ENCODE data around the gene RASSF5.
A peak's percentile ranks its signal among the peaks of the same experiment; 100 is the strongest.

The RASSF5 gene, protein sequence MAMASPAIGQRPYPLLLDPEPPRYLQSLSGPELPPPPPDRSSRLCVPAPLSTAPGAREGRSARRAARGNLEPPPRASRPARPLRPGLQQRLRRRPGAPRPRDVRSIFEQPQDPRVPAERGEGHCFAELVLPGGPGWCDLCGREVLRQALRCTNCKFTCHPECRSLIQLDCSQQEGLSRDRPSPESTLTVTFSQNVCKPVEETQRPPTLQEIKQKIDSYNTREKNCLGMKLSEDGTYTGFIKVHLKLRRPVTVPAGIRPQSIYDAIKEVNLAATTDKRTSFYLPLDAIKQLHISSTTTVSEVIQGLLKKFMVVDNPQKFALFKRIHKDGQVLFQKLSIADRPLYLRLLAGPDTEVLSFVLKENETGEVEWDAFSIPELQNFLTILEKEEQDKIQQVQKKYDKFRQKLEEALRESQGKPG

DNA sequence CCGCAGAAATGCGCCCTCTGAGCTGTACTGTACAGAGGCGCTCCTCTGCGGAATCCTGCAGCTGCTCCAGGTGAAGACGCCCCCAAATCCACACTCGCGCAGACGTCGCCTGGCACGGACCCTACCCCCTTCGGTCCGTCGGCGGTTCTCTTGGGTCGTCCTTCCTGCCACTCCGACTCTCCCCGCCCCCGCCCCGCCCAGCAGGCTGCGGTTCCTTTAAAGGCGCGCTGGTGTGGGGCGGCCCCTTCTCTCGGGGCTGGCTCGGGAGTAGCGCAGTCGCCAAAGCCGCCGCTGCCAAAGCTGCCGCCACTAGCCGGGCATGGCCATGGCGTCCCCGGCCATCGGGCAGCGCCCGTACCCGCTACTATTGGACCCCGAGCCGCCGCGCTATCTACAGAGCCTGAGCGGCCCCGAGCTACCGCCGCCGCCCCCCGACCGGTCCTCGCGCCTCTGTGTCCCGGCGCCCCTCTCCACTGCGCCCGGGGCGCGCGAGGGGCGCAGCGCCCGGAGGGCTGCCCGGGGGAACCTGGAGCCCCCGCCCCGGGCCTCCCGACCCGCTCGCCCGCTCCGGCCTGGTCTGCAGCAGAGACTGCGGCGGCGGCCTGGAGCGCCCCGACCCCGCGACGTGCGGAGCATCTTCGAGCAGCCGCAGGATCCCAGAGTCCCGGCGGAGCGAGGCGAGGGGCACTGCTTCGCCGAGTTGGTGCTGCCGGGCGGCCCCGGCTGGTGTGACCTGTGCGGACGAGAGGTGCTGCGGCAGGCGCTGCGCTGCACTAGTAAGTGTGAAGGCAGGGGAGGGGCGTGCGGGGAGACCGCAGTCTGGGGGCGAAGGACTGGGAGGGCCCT, at the start of gene RASSF5:
RASSF5 (plus strand) TSS at position 248 of the 846 bp plus-strand sequence; CDS start at position 320, 72 bp downstream.
- peak within 1 kb of the TSS; percentile 60 for H3K4me3 ChIP-seq (ENCODE audit: low read depth, low read length)
- TF ChIP-seq, protein P1, sequence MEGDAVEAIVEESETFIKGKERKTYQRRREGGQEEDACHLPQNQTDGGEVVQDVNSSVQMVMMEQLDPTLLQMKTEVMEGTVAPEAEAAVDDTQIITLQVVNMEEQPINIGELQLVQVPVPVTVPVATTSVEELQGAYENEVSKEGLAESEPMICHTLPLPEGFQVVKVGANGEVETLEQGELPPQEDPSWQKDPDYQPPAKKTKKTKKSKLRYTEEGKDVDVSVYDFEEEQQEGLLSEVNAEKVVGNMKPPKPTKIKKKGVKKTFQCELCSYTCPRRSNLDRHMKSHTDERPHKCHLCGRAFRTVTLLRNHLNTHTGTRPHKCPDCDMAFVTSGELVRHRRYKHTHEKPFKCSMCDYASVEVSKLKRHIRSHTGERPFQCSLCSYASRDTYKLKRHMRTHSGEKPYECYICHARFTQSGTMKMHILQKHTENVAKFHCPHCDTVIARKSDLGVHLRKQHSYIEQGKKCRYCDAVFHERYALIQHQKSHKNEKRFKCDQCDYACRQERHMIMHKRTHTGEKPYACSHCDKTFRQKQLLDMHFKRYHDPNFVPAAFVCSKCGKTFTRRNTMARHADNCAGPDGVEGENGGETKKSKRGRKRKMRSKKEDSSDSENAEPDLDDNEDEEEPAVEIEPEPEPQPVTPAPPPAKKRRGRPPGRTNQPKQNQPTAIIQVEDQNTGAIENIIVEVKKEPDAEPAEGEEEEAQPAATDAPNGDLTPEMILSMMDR (IDR thresholded peaks at IDR 0.05; ENCODE audit: low read depth, low read length): no peak

DNA sequence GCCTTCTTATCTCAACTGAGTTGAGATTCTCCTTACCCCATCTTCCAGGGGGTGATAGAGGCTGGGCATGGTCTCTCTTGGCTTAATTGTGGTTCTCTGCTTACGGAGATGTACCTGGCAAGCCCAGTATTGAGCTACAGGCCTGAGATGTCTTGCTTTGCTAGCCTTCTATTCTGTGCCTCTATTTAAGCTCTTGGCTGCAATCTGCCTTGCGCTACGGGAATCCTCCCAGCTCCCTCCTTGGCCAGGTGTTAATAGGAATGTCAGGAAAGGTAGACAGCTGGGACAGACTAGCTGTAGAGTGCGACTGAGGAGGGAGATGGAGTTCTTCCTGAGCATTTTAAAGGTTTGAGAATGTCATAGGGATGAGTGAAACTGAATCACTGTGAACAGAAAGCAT, 47.6 kb upstream of the RASSF5 start:
- TF ChIP-seq, protein P1 (IDR thresholded peaks at IDR 0.05; ENCODE audit: low read depth, low read length): no peak
- no peak overlapping the region for H3K4me3 ChIP-seq (ENCODE audit: low read depth, low read length)

DNA sequence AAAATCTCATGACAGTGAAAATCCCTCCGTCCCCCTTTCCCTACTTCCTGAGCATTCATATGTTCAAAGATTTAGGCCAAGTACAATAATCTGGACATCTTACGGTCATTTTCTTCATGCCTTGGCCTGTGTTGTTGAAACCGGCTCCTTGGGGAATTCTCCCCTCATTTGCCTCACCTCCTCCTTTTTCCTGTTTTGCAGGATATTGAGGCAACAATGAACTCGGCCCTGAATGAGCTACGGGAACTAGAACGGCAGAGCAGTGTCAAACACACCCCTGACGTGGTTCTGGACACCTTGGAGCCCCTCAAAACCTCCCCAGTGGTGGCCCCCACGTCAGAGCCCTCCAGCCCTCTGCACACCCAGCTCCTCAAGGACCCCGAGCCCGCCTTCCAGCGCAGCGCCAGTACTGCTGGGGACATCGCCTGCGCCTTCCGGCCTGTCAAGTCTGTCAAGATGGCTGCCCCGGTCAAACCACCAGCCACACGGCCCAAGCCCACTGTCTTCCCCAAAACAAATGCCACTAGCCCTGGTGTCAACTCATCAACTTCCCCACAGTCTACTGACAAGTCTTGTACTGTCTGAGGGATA, 46.4 kb upstream of the RASSF5 start:
- H3K4me3 ChIP-seq (ENCODE audit: low read depth, low read length): no peak overlapping the region
- TF ChIP-seq, protein P1 (IDR thresholded peaks at IDR 0.05; ENCODE audit: low read depth, low read length): no peak

DNA sequence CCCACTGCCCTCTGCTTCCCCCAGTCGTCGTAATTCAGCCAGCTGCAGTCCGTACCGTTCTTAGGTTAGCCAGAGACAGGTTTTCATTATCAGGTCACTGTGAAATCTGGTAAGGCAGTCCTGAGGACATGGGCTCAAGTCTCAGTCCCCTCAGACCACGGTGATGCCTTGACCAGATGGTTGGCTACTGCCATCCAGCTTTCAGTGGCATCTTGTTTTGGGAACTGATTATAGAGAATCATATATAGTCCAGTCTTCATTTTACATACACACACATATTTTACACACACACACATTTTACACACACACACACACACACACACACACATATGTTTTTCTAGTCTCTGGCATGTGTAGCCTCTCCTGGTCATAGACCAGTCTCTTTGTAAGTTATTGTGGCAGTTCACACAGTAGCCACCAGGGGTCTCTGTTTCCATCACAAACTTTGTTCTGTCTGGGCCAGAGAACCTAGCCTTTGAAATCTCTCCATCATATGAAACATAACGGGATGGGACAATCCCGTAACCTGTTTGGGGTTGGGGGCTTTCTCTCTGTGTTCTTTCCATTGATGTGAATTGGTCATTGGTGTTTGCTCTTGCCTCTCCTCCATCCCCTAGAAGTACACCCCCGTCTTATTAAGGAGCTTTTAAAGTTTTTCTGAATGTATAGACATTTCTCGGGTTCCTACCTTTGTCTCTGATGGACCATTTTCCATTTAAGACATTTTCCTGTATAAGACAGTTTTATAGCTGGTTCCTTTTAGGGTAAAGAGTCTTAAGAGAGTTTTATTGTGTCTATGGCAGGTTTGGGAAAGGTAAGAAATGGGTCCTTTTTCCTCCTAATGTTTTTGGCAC, 45.5 kb upstream of the RASSF5 start:
- no peak overlapping the region for H3K4me3 ChIP-seq (ENCODE audit: low read depth, low read length)
- TF ChIP-seq, protein P1 (IDR thresholded peaks at IDR 0.05; ENCODE audit: low read depth, low read length): peak; percentile 68; the same call in 1 of the 2 replicates

DNA sequence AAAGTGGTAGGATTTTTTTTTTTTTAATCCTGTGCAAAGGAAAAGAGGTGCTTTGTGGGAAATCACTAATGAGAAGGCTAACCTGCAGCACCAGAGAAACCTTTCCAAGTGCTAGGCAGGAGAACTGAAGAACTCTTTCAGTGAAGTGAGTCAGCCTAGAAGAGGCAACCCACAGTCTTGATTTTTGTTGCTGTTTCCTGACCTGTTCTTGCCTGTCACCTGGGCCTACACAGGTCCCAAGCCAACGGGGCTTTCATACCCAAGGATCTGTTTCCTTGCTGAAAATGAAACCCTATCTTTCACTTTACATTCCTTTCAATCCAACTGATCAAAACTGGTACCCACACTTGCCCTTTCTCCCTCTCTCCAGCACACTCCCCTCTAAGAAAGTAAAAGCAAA, 44.2 kb upstream of the RASSF5 start:
- H3K4me3 ChIP-seq (ENCODE audit: low read depth, low read length): no peak overlapping the region
- TF ChIP-seq, protein P1 (IDR thresholded peaks at IDR 0.05; ENCODE audit: low read depth, low read length): no peak

DNA sequence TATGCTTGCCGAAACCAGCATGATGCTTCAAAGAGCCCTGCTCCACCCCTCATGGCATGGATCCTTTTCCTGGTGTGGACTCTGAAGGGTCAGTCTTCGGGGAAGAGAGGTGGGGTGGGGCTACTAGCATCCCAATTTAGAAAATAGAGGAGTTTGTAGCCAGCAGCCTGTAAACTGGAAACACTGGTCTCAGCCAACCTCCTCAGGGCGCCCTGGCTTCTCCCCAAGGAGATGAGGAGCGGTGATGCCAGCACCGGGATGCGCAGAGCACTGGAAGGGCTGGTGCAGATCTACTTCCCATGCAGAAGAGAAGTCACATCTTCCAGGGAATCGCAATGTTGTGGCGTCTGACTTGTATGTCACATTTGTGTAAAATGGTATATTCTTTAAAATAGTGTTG, 43.4 kb upstream of the RASSF5 start:
- TF ChIP-seq, protein P1 (IDR thresholded peaks at IDR 0.05; ENCODE audit: low read depth, low read length): no peak

More for the DNA sequence above, 43.4 kb upstream of the RASSF5 start:
- no peak overlapping the region for H3K4me3 ChIP-seq (ENCODE audit: low read depth, low read length)

Measured in WI38 (cell line).